ENCODE measurements around the gene NPTX1.
A peak's percentile ranks its signal among the peaks of the same experiment; 100 is the strongest.

NPTX1 gene

GRCh38 chr17:80474231-80474960 lies 2.0 kb downstream of the NPTX1 start:
- peak; percentile 31; the same call in 1 of the 2 replicates for TF ChIP-seq CTCF (IDR thresholded peaks at IDR 0.05; ENCODE audit: low read depth, low read length)
- H3K4me3 ChIP-seq (ENCODE audit: low read depth, low read length) = no peak overlapping the region
- peaks cover 90% of the 10 kb centered on the region for H3K27me3 ChIP-seq
- H3K36me3 ChIP-seq = no peaks in the 10 kb centered on the region
- H3K4me1 ChIP-seq = no peaks in the 10 kb centered on the region
- H3K9me3 ChIP-seq = no peaks in the 10 kb centered on the region
- no peak for DNase-seq

GRCh38 chr17:80473701-80474100 lies 2.7 kb downstream of the NPTX1 start:
- Histone ChIP-seq H3K4me1 (no peaks in the 10 kb centered on the region), H3K27me3 (peaks cover 90% of the 10 kb centered on the region), H3K4me3 (ENCODE audit: low read depth, low read length) (no peak overlapping the region), H3K9me3 (no peaks in the 10 kb centered on the region), H3K36me3 (no peaks in the 10 kb centered on the region)
- DNase-seq = no peak
- TF ChIP-seq CTCF (IDR thresholded peaks at IDR 0.05; ENCODE audit: low read depth, low read length) = no peak

- Histone ChIP-seq H3K9me3 (no peaks in the 10 kb centered on the region), H3K27me3 (peaks cover 90% of the 10 kb centered on the region), H3K4me1 (no peaks in the 10 kb centered on the region), H3K36me3 (no peaks in the 10 kb centered on the region), H3K4me3 (ENCODE audit: low read depth, low read length) (no peak overlapping the region)
- TF ChIP-seq CTCF (IDR thresholded peaks at IDR 0.05; ENCODE audit: low read depth, low read length) = no peak
- no peak for DNase-seq
These were observed 3.4 kb downstream of the NPTX1 start for GRCh38 chr17:80472996-80473395.

- H3K4me3 ChIP-seq (ENCODE audit: low read depth, low read length) = no peak overlapping the region
- DNase-seq = no peak
- no peaks in the 10 kb centered on the region for H3K9me3 ChIP-seq
- peaks cover 89% of the 10 kb centered on the region for H3K27me3 ChIP-seq
- H3K4me1 ChIP-seq = no peaks in the 10 kb centered on the region
- TF ChIP-seq CTCF (IDR thresholded peaks at IDR 0.05; ENCODE audit: low read depth, low read length) = no peak
- no peaks in the 10 kb centered on the region for H3K36me3 ChIP-seq
These were observed 4.5 kb downstream of the NPTX1 start for GRCh38 chr17:80471922-80472321.

GRCh38 chr17:80470603-80471002 lies 5.8 kb downstream of the NPTX1 start:
- no peak for DNase-seq
- no peak for TF ChIP-seq CTCF (IDR thresholded peaks at IDR 0.05; ENCODE audit: low read depth, low read length)
- H3K4me3 ChIP-seq (ENCODE audit: low read depth, low read length) = no peak overlapping the region
- H3K27me3 ChIP-seq = peaks cover 75% of the 10 kb centered on the region
- H3K9me3 ChIP-seq = no peaks in the 10 kb centered on the region
- no peaks in the 10 kb centered on the region for H3K4me1 ChIP-seq
- no peaks in the 10 kb centered on the region for H3K36me3 ChIP-seq

GRCh38 chr17:80469667-80470066 lies 6.7 kb downstream of the NPTX1 start:
- TF ChIP-seq CTCF (IDR thresholded peaks at IDR 0.05; ENCODE audit: low read depth, low read length) = no peak
- no peak for DNase-seq
- no peaks in the 10 kb centered on the region for H3K9me3 ChIP-seq
- H3K36me3 ChIP-seq = no peaks in the 10 kb centered on the region
- peaks cover 66% of the 10 kb centered on the region for H3K27me3 ChIP-seq
- H3K4me3 ChIP-seq (ENCODE audit: low read depth, low read length) = no peak overlapping the region
- H3K4me1 ChIP-seq = no peaks in the 10 kb centered on the region
